Activated CD8-positive, alpha-beta memory T cell treated with anti-CD3 and anti-CD28 coated beads for 1 hour (primary cell): ENCODE measurements around the gene DNAAF5.

ENCODE experiments used
- DNase-seq, 2 donors: peaks; one replicate each; pipeline ENCODE4 v3.0.0-alpha.2; 2020; ENCODE audit warnings: low read depth in 1 of 2; ENCODE audit errors: extremely low read depth in 1 of 2

Gene DNAAF5

DNA sequence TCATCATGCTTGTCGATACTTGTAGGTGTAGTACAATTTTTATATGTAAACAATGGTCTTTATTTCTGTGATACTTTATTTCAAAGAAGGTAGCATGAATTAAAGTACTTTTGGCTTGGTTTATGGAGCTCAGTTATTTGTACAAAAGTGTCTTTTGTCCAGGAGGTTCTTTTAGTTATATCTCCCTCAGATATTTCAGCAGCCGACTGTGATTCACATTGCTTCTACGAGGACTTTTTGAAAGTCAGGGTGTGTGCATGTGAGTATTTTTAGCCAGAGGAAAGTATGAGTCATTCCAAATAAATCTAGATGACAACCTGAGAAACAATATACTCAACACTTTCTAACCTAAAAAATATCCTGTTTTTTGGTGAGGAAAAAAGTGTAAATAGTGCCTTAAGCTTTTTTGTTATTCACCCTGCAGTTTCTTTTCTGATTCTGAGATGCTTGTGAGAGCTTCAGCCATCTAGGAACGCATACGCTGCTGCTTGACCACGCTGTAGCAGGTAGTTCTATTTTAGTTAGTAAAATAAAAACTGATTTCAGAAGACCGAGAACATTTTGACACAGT is 105.2 kb downstream of the DNAAF5 start:
- no peak for DNase-seq

- peak; percentile 49 to 51 for DNase-seq
These were observed 105.9 kb downstream of the DNAAF5 start, which contains the start of gene SUN1 for GRCh38 chr7:832167-832967. TSS of gene SUN1 (plus strand) at chr7:832476. CDS start at chr7:832525, 49 bp downstream.

GRCh38 chr7:832968-833424 is 106.5 kb downstream of the DNAAF5 start:
- no peak for DNase-seq

DNA sequence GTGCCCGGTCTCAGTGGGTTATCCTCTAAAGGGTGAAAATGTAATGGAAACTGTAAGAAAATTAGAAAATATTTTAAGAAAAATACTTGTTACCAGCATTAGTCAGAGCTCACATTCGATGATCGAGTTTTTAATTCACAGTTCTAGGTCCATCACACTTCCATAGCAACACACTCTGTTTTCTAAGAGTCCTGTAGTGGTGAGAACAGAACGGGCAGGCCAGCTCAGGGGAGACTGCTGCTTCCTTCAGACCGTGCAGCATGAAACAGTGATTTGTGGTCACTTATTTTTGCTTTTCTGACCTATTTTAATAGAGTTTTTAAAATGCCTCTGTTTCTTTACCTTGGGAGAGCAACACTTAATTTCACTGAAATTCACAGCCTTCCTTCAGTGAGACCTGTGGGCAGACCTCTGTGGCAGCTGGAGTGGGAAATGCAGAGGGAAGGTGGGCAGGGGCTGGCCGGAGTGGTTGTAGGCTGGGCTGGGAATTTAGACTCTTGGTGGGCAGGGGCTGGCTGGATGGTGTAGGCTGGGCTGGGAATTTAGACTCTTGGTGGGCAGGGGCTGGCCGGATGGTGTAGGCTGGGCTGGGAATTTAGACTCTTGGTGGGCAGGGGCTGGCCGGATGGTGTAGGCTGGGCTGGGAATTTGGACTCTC is 107.2 kb downstream of the DNAAF5 start:
- DNase-seq: no peak

DNA sequence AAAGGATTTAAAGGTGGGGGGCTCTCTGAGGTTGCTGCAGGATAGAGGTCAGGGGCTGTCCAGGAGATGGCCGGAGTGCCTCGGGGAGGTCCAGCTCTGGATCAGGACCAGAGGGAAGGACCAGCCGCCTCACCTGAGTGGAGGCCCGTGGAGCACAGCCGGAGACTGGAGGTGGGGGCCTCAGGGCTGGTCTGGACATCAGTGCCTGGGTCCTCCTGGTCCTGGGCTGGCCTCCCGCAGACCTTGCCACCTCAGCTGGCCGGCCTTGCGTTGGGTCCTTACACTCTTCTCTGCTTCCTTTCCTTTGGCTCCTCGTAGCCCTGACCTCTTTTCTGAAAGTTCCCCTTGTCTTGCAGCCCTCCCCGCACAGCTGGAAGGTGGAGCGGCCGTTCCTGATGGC is 107.8 kb downstream of the DNAAF5 start:
- no peak for DNase-seq

DNA sequence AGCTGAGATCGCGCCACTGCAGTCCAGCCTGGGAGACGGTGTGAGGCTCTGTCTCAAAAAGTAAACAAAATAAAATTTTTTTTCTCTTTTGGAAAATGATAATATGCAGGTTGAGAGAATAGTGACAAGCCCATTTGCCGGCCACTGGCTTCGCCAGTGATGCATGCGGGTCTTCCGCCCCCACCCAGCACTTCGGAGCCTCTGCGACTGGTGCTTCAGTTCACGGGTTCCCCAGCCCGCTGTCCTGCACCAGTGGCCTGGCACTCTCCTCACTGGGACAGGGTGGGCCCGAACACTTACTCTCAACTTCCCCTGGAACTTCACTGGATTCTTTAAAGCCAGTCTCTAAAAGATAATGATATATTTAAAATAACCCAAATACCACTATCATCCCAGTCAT is 108.5 kb downstream of the DNAAF5 start:
- DNase-seq: no peak

DNA sequence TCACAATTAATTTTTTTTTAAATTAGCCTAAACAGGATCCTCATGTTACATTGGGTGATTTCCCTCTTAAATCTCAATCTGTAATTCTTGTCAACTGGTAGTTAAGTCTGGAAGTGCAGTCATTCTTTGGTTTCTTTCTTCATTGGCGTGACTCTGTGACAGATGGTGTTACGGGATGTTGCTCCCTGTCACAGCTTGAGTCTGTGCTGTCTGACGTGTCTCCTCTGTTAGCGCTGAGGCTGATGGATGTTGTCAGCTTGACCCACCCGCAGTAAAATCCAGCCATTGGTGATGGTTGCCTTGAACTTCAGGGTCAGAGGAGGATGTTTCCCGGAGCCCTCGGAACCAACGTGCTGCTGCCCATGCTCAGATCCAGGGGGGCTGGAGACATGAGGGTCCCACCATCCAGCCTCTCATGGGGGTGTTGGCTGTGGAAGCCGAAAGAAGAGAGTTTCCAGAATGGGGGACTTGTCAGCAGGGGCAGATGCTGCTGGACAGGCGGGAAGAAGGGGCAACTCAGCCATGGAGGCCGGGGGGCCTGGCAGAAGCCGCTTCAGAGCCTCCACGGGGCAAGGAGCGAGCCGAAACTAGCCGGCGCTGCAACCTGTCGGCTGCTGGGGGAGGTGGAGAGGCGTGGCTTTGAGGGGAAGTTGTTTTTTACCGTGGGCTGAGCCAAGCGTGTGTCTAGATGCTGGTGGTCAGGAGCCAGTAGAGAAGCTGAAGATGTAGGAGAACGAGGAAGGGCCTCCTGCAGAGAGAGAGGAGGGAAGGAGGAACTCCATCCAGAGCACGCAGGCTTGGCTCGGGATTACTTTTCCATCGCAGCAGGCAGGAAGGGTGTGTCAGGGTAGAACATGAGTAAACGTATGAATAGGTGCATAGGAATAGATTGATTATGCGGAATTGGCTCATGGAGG is 109.2 kb downstream of the DNAAF5 start:
- no peak for DNase-seq
